ENCODE measurements around the gene COL8A2.
A peak's percentile ranks its signal among the peaks of the same experiment; 100 is the strongest.

COL8A2 gene

GRCh38 chr1:36114371-36114770 lies 10.7 kb downstream of the COL8A2 start:
- no peak for DNase-seq (ENCODE audit: low read depth)
- no peak overlapping the region for H3K4me3 ChIP-seq (ENCODE audit: control insufficient read depth, low read depth, low read length)
- no peak for TF ChIP-seq CTCF (conservative IDR thresholded peaks at IDR 0.05; ENCODE audit: control insufficient read depth, insufficient read depth, low read depth, low read length)

GRCh38 chr1:36112823-36113222 lies 12.2 kb downstream of the COL8A2 start:
- no peak overlapping the region for H3K4me3 ChIP-seq (ENCODE audit: control insufficient read depth, low read depth, low read length)
- no peak for DNase-seq (ENCODE audit: low read depth)
- no peak for TF ChIP-seq CTCF (conservative IDR thresholded peaks at IDR 0.05; ENCODE audit: control insufficient read depth, insufficient read depth, low read depth, low read length)

GRCh38 chr1:36111151-36111550 lies 13.9 kb downstream of the COL8A2 start:
- no peak for TF ChIP-seq CTCF (conservative IDR thresholded peaks at IDR 0.05; ENCODE audit: control insufficient read depth, insufficient read depth, low read depth, low read length)
- DNase-seq (ENCODE audit: low read depth): no peak
- H3K4me3 ChIP-seq (ENCODE audit: control insufficient read depth, low read depth, low read length): no peak overlapping the region

GRCh38 chr1:36109041-36109679 lies 15.9 kb downstream of the COL8A2 start:
- H3K4me3 ChIP-seq (ENCODE audit: control insufficient read depth, low read depth, low read length): no peak overlapping the region
- DNase-seq (ENCODE audit: low read depth): peak; percentile 53
- TF ChIP-seq CTCF (conservative IDR thresholded peaks at IDR 0.05; ENCODE audit: control insufficient read depth, insufficient read depth, low read depth, low read length): no peak

- DNase-seq (ENCODE audit: low read depth): peak; percentile 25
- no peak overlapping the region for H3K4me3 ChIP-seq (ENCODE audit: control insufficient read depth, low read depth, low read length)
- TF ChIP-seq CTCF (conservative IDR thresholded peaks at IDR 0.05; ENCODE audit: control insufficient read depth, insufficient read depth, low read depth, low read length): no peak
Observed at GRCh38 chr1:36108314-36108713, 16.7 kb downstream of the COL8A2 start.

GRCh38 chr1:36107394-36107793 lies 17.6 kb downstream of the COL8A2 start:
- no peak for DNase-seq (ENCODE audit: low read depth)
- no peak for TF ChIP-seq CTCF (conservative IDR thresholded peaks at IDR 0.05; ENCODE audit: control insufficient read depth, insufficient read depth, low read depth, low read length)
- H3K4me3 ChIP-seq (ENCODE audit: control insufficient read depth, low read depth, low read length): no peak overlapping the region

GRCh38 chr1:36106269-36106668 lies 18.8 kb downstream of the COL8A2 start:
- TF ChIP-seq CTCF (conservative IDR thresholded peaks at IDR 0.05; ENCODE audit: control insufficient read depth, insufficient read depth, low read depth, low read length): no peak
- H3K4me3 ChIP-seq (ENCODE audit: control insufficient read depth, low read depth, low read length): no peak overlapping the region
- DNase-seq (ENCODE audit: low read depth): no peak

Data from fibroblast of mammary gland (primary cell).